DMS114 treated with DMSO at 0.1 percent for 48 hours (cell line): ENCODE measurements around the gene ATAD3B.
"Not testable (repeated sequence)": the region's sequence is repeated elsewhere in the genome, so short reads cannot be mapped to it uniquely, and the experiment has no call there.

Source experiments
- DNase-seq: peaks from one replicate; lab custom pipeline; 2025; ENCODE audit not compliant: unreplicated experiment; lab: John Stamatoyannopoulos, UW

The ATAD3B gene, protein sequence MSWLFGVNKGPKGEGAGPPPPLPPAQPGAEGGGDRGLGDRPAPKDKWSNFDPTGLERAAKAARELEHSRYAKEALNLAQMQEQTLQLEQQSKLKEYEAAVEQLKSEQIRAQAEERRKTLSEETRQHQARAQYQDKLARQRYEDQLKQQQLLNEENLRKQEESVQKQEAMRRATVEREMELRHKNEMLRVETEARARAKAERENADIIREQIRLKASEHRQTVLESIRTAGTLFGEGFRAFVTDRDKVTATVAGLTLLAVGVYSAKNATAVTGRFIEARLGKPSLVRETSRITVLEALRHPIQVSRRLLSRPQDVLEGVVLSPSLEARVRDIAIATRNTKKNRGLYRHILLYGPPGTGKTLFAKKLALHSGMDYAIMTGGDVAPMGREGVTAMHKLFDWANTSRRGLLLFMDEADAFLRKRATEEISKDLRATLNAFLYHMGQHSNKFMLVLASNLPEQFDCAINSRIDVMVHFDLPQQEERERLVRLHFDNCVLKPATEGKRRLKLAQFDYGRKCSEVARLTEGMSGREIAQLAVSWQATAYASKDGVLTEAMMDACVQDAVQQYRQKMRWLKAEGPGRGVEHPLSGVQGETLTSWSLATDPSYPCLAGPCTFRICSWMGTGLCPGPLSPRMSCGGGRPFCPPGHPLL

DNA sequence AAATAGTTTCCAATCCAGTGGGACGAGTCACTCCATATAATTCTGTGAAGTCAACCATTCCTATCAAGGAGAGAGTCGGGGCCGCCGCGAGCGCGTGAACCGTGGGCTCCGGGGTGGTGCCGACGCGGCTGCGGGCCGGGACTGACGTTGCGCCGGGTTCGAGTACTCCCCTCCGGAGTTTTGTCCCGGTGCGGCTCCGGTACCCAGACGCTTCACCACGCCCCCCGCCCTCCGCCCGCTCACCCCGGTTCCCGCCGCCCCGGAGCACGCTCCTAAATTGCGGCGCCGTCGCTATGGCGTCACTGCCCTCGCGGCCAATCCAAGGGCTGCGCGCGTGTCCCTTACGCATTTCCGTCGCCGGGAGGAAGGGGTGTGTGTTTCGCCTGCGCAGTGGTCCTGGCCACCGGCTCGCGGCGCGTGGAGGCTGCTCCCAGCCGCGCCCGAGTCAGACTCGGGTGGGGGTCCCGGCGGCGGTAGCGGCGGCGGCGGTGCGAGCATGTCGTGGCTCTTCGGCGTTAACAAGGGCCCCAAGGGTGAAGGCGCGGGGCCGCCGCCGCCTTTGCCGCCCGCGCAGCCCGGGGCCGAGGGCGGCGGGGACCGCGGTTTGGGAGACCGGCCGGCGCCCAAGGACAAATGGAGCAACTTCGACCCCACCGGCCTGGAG lies at the start of gene ATAD3B:
Gene ATAD3B, plus strand, starts transcription at position 377 of the 664 bp plus-strand sequence. Its CDS starts 120 bp downstream, at position 497.
- peak; percentile 84 for DNase-seq

DNA sequence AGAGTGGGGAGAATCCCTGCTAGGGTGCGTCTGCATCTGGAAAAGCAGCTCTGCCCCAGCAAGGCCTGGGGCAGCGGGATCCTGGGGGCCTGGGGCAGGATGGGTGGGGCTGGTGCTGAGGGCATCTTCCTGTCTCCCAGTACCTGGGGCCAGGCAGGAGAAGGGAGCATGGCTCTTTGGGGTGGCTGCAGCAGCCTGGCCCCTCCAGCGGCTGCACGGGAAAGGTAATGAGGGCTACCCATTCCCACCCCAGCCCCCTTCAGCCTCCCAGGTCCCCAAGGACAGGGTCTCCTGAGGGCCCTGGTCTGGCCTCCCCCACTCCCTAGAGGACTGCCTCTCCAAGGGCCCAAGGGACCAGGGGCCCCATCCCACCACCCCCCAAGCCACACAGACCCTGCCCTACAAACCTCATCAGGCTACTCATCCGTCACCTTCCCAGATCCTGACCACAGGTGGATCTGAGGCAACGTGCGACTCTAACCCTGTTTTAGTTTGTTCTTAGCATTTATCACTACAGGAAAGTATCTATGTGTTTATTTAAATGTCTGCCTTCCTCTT lies 49.6 kb upstream of the ATAD3B start:
- no peak for DNase-seq

DNA sequence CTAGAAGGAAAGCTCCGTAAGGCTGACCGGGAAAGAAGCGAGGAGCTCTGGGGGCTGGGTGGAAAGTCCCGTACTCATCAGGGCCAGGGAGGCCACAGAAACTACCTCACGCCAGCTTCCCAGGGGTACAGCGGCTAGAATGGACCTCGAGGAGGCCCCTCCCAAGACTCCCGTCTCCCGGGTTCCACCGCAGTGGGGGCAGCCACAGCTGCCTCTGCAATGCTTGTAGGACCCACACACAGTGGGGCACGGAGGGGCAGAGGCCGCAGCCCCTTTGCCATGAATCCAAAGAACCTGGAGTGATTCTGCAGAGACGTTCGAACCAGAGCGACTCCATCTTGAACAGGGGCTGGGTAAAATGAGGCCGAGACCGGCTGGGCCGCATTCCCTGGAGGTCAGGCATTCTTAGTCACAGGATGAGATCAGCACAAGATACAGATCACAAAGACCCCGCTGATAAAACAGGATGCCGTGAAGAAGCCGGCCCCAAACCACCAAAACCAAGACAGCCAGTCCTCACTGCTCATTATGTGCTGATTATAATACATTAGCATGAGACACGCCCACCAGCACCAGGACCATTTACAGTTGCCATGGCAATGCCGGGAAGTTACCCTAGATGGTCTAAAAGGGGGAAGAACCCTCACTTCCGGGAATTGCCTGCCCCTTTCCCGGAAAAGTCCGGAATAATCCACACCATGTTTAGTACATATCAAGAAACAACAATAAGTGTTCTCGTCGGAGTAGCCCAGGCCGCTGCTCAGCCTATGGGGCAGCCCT lies 48.9 kb upstream of the ATAD3B start:
- DNase-seq = no peak

DNA sequence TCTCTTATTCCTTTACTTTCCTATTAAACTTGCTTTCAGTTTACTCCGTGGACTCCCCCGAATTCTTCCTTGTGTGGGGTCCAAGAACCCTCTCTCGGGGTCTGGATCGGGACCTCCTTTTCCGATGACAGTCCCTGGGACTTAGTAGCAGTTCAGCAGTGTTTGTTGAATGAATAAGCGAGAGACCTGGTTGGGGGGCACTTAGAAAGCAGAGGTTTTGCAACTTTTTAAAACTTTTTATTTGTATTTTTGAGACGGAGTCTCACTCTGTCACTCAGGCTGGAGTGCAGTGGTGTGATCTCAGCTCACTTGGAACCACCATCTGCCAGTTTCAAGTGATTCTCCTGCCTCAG lies 48.3 kb upstream of the ATAD3B start:
- no peak for DNase-seq

DNA sequence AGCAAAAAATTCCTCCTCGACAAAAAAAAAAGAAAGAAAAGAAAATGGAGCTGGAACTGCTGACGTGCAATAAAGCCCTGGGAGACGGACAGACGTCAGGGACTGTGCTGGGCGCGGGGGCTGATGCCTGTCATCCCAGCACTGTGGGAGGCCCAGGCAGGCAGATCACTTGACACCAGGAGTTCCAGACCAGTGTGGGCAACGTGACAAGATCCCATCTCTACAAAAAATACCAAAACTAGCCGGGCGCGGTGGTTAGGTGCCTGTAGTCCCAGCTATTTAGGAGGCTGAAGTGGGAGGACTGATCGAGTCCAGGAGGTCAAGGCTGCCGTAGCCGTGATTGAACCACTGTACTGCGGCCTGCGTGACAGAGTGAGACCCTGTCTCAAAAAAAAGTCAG lies 46.9 kb upstream of the ATAD3B start:
- no peak for DNase-seq

DNA sequence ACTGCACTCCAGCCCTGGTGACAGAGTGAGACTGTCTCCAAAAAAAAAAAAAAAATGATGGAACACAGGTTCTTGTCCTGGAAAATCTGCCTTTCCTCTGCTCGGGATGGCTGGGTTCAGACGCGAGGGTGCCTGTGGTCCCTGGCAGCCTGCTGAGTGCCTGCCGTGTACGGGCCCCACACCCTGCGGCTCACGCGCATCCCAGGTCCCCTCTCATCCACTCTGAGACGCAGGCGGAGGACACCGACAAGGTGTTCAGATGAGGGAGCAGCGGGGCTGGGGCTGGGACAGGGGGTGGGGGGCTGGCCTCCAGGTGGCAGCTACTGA lies 46.2 kb upstream of the ATAD3B start:
- no peak for DNase-seq

DNA sequence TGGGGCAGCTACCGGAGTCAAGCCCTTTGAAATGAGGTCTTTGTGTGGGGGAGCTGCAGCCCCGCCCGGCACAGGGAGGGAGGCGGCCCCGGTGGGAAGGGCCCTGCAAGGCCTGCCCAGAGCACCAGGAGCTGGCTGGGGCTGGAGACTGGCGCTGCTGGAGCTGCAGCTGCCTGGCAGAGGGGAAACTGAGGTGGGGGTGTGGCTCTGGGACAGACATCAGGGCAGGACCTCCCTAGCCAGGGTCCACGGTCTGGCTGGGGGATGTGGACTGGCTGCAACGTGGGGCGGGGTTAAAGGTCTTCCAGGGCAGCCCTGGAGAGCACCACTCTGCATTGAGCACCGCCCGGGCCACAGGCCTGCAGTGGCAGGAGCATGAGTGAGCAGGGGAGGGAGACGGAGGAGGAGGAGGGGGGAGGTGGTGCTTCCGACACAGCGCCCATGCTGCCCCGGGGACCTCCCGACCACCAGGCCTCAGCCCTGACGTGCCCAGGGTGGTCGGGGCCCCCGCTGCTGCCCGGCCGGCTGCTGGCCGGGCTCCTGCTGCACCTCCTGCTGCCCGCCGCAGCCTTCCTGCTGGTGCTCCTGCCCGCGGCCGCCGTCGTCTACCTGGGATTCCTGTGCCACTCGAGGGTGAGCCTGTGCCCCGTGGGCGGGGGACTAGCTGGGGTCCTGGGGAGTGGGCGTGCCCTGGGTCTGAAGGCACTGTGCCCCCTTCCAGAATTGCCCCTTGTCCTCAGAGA lies 45.6 kb upstream of the ATAD3B start:
- DNase-seq = no peak

DNA sequence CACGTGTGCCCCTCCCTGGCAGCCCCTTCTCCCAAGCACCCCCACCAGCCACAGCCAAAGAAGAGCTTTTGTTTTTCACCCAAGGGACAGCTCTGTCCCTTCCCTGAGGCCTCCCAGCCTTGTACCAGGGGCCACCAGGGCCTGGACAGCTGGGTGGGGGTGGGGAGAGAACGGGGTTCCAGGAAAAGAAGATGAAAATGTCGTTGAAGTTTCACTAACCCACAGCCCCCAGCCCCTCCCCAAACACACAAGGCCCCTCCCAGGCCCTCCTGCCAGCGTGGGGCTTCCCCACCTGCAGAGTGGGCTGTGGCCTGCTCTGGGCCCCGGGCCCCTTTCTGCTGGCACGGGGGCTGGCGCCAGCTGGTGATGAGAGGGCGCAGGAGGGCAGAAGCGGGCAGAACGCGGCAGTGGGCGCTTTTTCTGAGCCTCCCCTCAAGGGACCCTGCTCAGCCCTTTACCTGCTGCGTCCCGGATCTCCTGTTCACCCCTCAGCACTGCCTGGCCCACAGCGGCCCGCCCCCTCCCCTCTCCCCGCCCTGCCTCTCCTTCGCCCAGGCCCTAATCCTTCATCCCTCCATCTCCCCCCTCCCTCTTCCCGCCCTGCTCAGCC lies 45.0 kb upstream of the ATAD3B start:
- DNase-seq = no peak

DNA sequence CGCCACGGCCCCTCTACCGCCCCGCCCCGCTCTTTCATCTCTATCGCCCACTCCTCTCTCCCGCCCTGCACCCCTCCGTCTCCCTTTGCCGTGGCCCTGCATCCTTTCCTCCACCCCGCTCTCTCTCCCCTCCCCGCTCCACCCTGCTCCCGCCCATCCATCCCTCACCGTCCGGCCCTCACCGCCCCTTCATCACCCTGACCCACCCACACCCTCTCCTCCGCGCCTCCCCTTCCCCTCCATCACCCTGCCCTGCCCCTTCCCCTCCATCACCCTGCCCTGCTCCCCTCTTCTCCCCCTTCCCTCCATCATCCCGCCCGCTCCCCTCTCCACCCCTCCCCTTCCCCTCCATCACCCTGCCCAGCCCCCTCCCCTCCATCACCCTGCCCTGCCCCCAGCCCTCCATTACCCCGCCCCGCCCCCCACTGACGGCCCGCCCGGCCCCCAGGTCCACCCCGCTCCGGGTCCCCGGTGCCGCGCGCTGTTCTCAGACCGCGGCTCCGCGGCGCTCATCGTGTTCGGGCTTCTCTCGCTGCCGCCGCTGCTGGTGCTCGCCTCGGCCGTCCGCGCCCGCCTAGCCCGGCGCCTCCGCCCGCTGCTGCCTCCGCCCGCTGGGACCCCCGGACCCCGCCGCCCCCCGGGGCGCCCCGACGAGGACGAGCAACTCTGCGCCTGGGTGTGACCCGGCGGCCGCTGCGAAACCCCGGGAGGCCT lies 44.3 kb upstream of the ATAD3B start:
- DNase-seq = no peak

DNA sequence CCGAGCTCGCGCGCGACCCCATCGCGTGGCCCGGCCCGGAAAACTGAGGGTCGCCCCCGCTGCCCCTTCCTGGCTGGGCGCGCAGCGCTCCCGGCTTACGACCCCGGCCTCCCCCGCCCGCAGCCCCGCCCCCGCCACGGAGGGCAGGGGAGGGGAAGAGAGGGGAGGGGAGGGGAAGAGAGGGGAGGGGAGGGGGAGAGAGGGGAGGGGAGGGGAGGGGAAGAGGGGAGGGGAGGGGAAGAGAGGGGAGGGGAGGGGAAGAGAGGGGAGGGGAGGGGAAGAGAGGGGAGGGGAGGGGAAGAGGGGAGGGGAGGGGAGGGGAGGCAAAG lies 43.8 kb upstream of the ATAD3B start:
- DNase-seq = no peak

DNA sequence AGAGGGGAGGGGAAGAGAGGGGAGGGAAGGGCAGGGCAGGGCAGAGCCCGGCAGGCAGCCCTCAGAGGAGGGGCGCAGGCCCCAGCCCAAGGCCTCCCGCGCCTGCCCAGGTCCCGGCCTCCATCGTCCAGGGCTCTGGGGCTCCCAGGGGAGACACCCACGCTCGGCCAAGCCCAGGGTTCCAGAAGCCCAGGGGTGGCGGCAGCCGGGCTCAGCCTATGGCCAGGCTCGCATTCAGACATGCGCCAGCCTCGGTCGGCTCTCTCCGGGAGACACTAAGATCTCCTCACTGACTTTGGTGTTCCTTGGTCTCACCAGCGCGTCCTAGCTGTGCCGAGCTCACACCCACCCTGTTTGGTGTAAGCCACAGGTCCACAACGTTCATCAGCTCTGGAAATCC lies 43.4 kb upstream of the ATAD3B start:
- DNase-seq = no peak

DNA sequence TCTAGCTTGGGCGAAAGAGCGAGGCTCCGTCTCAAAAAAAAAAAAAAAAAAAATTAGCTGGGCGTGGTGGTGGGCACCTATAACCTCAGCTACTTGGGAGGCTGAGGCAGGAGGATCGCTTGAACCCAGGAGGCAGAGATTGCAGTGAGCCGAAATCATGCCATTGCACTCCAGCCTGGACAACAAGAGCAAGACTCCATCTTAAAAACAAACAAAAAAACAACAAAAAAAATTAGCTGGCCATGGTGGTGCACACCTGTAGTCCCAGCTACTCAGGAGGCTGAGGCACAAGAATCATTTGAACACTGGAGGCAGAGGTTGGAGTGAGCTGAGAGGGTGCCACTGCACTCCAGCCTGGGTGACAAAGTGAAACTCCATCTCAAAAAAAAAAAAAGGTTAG lies 42.6 kb upstream of the ATAD3B start:
- not testable (repeated sequence) for DNase-seq

DNA sequence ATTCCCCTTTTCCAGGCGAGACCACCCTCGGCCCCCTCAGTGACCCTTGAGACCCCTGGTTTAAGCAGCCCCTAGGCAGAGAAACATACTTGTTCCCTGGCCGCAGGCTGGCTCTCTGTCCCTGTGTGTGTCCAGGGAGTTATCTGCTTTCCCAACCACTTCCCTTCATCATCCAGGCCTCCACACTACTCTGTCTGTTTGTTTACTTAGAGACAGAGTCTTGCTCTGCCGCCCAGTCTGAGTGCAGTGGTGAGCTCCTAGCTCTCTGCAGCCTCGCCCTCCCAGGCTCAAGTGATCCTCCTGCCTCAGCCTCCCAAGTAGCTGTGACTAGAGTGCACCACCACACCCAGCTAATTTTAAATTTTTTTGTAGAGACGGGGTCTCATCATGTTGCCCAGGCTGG lies 41.9 kb upstream of the ATAD3B start:
- DNase-seq = no peak

DNA sequence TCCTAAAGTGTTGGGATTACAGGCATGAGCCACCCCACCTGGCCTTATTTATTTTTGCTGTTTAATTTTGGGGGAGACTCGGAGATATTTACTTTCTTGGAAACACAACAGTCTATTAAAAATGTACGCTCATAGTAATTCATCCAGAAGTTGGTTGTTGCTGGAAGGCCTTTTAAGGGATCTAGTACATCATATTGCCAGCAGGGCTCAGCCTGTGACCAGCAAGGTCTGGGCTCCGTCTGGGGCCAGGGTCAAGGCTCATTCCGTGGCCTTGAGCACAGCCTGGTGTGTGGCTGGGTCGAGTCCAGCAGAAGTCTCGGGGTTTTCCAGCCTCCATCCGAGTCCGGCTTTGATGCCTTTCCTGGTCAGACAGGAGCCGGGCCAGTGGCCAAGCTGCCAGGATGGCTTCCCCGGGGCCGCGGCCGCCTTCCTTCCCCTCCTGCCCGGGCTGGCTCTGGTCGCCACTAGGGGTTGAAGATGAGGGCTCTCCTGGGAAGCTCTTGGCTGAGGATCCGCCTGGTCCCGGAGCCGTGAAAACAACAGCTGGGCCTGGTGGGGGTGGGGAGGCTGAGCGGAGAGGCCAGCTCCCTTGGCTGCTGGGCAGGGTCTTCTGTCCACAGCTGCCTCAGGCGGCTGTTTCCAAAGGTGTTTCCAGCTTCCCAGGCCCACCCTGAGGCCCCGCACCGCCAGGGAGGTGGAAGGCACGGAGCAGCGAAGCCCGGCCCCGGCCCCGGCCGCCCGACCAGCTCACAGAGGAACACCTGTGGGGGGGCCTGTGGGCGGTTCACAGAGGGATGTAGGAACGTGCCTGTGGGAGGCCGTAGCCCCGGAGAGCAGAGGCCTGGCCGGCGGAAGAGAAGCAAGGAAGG lies 41.2 kb upstream of the ATAD3B start:
- no peak for DNase-seq

DNA sequence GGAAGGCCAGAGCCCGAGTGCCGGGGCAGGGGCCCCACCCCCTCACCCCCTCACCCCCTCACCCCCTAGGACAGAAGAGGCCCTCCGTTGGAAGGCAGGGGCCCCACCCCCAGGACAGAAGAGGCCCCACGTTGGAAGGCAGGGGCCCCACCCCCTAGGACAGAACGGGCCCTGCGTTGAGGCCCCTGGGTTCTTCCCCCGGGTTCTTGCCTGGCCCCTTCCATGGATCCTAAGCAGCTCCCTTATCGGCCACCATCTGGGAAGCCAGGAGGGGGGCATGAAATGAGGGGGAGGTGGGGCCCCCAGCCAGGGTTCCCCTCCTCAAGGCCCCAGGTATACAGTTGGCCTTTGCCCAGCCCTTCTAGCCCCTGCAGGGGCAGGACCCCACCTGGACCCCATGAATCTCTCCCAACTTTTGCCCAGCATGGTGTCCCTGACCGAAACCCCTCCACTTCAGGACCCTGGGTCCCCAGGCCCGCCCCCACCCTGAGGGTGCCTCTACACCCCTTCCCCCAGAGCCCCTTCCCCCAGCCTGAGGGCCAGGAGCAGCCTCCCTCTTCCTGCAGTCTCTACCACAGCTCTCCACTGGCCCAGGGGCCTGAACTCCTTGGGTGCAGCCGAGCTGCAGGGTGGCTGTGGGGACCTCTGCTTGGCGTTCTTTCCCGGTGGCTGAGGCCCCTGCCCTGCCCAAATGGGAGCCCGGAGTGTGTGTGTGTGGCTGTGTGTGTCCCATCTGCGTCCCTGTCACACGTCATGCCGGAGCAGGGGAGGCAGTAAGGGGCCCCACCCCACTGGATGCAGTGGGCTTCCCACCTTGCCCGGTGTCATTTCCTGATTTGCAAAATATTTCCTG lies 40.3 kb upstream of the ATAD3B start:
- DNase-seq = no peak

DNA sequence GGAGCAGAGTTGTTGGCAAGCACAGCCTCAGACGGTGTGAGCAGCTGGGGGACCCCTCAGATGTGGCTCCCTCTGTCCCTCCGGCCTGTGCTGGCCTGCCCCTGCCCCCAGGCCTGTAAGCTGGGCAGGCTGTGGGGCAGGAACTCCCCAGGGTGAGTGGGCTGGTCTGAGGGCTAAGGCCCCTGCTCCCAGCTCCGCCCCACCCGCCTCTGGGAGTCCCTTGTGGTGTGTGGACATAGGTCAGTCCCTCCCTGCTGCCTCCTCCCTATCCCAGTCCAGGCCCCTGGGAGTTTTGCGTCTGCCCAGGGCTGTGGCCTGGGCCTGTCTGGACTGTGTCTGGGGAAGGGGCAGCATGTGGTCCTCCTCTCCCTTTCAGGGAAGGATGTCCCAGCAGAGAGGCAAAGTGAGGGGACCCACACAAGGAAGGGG lies 39.7 kb upstream of the ATAD3B start:
- DNase-seq = no peak

DNA sequence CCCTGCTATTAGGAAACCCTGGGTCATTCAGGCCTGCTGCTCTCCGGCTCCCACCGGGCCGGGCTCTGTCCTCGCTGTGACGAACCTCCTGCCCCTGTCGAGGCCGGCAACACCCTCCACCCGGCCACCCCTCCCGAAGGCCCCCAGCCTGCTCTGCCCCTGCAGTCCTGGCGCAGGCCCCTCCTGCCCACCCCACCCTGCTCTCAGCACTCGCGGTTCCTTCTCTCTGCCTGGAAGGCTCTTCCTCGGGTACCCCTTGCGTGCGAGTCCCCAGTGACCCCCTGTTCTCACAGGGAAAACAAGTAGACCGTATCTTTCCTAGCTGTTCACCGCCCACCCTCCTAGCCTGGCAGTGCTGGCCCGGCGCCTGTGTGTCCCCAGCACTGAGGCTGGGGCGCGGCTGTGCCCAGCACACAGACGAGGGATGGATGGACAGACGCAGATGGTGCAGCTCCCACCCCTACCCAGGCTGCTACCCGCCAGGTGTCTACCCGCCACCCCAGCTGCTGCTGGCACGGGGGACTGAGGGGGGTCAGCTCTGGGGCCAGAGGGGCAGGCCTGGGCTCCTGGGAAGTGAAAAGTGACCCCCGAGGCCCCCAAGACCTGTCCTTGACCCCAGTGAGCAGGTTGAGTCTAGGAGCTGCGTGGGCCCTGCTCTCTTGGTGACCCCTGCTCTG lies 39.2 kb upstream of the ATAD3B start:
- DNase-seq = no peak
